Stimulated activated CD4-positive, alpha-beta T cell treated with anti-CD3 and anti-CD28 coated beads, Interleukin-1b, Interleukin-23, amount 100 ng/mL, for 1 hour (primary cell): ENCODE measurements around the gene DNAH14.
"Not testable (repeated sequence)": the region's sequence is repeated elsewhere in the genome, so short reads cannot be mapped to it uniquely, and the experiment has no call there.

ENCODE experiments used
- DNase-seq, 2 donors: peaks; one replicate each; pipeline ENCODE4 v3.0.0-alpha.2; 2020; ENCODE audit warnings: low read depth in 2 of 2

The DNAH14 gene

DNA sequence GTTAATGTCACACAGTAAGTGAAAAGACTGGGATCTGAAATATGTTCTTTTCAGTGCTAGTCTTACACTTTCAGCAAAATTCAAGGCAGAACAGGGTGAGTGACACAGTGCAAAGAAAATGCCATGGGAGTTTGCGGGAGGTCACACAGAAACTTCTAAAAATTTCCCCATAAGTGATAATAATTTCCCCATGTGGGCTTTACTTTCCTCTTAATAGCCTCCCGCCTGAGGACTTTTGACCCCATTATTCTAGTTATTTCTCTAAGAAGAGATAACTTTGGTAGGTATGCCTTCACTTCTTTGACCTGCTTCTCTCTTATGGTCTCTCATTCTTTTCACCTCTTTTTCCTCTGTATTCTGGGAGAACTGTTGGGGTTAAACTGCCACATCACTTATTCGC is 8.1 kb upstream of the DNAH14 start:
- DNase-seq: no peak

DNA sequence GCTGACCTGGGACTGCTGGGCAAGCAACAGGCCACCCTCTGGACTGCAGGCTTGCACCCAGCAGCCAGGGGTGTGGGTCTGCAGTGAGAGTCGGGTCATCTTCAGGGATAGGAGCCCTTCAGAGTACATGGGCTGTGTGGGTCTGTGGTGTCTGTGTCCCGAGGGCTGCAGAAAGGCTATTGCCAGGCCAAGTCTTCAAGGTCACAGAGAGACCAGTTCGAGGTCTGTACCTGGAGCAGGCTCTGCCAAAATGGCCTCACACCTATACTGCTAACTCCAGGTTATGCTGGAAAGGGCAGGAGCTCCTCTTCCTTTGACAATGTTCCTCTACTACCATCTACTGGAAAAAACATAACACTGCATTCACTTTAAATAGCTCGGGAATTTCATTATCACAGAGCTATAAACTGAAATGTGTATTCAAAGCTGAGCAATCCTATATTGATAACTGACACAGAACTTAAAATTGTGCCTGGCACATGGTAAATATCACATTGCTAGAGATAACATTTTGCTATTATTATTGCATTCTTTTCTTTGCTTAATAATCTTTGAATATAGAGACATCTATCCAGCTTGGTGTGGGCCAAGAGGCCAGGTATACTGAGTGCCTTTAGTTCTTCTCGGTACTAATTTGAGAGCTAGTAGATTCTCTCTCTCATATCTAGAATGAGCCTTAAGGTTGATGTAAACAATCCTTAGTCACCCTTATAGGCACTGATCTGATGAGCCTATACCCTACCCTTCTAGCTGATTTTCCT is 6.9 kb upstream of the DNAH14 start:
- DNase-seq: no peak

DNA sequence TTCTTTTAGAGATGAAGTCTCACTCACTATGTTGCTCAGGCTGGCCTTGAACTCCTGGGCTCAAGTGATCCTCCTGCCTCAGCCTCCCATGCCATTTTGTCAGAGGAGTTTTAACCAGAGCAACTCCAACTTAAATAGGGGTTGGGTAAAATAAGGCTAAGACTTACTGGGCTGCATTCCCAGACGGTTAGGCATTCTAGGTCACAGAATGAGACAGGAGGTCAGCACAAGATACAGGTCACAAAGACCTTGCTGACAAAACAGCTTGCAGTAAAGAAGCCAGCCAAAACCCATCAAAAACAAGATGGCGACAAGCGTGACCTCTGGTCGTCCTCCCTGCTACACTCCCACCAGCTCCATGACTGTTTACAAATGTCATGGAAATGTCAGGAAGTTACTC is 5.7 kb upstream of the DNAH14 start:
- no peak for DNase-seq

DNA sequence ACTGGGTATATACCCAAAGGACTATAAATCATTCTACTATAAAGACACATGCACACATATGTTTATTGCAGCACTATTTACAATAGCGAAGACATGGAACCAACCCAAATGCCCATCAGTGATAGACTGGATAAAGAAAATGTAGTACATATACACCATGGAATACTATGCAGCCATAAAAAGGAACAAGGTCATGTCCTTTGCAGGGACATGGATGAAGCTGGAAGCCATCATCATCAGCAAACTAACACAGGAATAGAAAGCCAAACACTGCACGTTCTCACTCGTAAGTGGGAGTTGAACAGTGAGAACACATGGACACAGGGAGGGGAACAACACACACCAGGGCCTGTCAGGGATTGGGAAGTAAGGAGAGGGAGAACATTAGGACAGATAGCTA is 1.8 kb upstream of the DNAH14 start:
- DNase-seq: not testable (repeated sequence)

DNA sequence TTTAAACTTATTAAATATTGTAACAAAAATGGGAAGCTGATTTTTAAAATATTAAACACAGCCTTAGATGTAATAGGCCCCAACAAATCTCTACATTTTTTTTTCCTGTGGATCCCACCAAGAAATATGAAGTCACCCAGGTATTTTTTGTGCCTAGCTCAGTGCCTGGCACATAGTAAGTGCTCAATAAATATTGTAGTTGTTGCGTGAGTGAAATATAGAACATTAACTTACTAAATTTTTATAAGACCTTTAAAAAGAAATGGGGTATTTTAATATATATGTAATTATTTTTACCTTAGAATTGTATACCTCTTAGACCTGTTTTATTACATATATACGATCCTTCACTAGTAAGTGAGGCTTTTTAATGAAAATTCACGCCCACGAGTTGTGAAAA is 569 bp upstream of the DNAH14 start:
- DNase-seq: no peak

DNA sequence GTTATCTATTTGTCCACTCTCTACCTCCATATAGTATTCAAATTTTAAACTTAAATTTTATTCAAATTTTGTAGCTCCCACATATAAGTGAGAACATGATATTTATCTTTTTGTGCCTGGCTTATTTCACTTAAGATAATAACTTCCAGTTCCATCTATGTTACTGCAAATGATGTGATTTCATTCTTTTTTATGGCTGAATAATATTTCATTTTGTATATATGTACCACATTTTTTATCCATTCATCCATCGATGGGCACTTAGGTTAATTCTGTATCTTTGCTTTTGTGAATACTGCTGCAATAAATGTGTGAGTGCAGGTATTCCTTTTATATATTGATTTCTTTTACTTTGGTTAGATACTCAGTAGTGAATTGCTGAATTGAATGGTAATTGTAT is 2.1 kb downstream of the DNAH14 start:
- no peak for DNase-seq

DNA sequence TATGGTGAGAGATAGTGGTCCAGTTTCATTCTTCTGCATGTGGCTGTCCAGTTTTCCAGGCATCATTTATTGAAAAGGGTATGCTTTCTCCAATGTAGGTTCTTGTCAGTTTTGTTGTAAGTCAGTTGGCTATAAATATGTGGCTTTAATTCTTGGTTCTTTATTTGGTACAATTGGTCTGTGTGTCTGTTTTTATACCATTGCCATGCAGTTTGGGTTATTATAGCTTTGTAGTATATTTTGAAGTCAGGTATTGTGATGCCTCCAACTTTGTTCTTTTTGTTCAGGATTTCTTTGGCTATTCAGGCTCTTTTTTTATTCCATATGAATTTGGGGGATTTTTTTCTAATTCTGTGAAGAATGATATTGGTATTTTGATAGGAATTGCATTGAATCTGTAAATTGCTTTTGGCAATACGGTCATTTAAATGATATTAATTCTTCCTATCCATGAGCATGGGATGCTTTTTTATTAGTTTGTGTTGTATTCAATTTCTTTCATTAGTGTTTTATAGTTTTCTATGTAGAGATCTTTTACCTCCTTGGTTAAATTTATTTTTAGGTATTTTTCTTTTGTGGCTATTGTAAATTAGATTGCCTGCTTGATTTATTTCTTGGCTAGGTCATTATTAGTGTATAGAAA is 3.3 kb downstream of the DNAH14 start:
- DNase-seq: no peak

DNA sequence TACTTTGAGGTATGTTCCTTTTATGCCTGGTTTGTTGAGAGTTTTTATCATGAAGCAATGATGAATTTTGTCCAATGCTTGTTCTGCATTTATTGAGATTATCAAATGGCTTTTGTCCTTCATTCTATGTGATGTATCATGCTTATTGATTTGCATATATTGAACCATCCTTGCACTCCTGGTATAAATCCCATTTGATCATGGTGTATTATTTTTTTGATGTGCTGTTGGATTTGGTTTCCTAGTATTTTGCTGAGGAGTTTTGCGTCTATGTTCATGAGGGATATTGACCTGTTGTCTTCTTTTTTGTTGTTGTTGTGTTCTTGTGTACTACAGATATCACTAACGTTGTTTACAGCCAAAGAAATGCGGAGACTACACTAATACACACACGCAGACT is 4.1 kb downstream of the DNAH14 start:
- no peak for DNase-seq

DNA sequence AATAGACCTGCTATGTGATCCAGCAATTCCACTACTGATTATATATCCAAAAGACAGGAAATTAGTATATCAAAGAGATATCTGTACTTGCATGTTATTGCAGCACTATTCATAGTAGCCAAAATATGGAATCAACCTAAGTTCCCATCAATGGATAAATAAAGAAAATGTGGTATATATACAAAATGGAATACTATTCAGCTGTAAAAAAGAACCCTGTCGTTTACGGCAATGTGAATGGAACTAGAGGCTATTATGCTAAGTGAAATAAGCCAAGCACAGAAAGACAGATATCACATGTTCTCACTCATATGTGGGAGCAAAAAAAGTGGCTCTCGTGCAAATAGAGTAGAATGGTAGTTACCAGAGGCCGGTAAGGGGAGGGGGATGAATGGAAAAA is 9.2 kb downstream of the DNAH14 start:
- DNase-seq: no peak

DNA sequence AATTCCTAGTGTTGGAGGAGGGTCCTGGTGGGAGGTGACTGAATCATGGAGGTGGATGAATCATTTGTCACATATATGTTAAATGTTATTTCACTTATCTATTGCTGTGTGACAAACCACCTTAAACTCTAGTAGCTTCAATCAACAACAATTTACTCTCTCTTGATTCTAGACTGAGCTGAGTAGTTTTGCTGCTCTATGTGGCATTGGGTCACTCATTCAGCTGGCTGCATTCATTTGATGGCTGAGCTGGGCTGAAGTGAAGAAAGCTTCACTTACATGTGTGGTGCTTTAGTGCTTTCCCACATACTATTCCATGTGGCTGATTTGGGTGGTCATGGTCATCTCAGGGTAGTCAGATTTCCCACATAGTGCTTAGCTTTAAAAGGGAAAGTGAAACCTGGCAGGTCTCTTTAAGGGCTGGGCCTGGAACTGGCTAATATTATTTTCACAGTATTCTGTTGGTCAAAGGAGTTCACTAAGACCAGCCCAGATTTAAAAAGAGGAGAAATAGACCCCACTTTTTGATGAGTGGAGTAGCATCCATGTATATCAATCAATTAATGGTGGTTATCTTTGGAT is 10.5 kb downstream of the DNAH14 start:
- no peak for DNase-seq

DNA sequence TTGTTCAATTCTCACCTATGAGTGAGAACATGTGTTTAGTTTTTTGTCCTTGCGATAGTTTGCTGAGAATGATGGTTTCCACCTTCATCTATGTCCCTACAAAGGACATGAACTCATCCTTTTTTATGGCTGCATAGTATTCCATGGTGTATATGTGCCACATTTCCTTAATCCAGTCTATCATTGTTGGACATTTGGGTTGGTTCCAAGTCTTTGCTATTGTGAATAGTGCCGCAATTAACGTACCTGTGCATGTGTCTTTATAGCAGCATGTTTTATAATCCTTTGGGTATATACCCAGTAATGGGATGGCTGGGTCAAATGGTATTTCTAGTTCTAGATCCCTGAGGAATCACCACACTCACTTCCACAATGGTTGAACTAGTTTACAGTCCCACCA is 11.3 kb downstream of the DNAH14 start:
- DNase-seq: not testable (repeated sequence)

DNA sequence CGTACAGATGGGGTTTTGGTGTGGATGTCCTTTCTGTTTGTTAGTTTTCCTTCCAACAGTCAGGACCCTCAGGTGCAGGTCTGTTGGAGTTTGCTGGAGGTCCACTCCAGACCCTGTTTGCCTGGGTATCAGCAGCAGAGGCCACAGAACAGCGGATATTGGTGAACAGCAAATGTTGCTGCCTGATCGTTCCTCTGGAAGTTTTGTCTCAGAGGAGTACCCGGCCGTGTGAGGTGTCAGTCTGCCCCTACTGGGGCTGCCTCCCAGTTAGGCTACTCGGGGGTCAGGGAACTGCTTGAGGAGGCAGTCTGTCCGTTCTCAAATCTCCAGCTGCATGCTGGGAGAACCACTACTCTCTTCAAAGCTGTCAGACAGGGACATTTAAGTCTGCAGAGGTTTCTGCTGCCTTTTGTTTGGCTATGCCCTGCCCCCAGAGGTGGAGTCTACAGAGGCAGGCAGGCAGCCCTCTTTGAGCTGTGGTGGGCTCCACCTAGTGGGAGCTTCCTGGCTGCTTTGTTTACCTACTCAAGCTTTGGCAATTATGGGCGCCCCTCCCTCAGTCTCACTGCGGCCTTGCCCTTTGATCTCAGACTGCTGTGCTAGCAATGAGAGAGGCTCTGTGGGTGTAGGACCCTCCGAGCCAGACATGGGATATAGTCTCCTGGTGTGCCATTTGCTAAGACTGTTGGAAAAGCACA is 16.3 kb downstream of the DNAH14 start:
- DNase-seq: not testable (repeated sequence)

DNA sequence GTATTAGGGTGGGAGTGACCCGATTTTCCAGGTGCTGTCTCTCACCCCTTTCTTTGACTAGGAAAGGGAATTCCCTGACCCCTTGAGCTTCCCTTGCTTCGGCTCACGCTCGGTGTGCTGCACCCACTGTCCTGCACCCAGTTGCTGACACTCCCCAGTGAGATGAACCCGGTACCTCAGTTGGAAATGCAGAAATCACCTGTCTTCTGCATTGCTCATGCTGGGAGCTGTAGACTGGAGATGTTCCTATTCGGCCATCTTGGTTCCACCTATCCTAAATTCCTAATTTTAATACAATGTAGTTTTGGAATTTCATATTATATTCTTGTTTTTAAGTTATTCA is 16.8 kb downstream of the DNAH14 start:
- DNase-seq: not testable (repeated sequence)

DNA sequence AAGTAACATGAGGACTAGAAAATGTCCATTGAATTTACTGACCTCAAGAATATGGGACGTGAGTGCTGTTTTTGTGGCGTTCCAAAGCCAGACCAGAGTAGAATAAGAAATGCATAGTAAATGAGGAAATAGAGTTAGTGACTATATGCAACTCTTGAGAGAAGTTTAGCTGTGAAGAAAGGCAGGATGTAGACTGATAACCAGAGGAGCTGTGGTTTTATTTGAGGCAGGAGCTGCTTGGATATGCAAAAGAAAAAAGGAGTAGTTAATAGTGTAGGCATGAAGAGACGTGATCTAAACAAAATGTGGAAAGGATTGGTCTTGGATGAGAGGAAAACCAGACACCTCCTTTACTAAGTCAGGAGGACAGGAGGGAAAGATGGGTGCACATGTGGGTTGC is 28.2 kb downstream of the DNAH14 start:
- no peak for DNase-seq

DNA sequence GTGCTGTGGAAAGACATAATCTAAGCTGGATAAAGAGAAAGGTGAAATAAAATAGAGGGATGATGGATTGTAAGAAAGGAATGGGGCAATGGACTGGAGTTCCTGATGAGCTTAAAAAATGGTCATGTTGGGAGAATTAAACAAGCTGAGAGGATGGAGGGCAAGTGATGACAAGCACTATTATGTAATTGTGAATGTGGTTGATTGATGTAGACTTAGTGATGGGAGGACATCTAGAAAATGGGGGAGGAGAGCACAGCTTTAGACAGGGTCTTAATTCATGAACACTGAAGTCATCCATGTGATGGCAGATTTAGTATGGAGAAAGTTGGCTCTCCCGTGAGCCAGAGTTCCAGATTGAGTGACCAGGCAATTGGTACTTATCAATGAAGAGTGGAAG is 29.0 kb downstream of the DNAH14 start:
- DNase-seq: no peak

DNA sequence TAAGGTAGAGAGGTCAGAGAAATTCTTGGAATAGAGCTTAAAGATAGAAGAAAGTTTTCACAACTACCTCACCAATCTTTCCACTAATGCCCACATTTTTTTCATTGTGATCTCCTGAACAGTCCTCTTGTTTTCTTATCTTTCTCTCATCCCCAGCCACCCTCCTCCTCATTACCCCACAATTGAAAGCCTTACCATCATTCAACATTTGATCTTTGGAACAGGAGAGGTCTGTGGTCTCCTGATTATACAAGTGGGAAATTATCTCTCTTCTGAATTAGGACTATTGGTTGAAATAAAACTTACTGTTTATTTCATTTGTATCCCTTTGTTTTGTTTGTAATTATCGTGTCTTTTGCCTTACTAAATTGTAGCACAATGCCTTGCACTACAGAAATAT is 29.6 kb downstream of the DNAH14 start:
- no peak for DNase-seq

DNA sequence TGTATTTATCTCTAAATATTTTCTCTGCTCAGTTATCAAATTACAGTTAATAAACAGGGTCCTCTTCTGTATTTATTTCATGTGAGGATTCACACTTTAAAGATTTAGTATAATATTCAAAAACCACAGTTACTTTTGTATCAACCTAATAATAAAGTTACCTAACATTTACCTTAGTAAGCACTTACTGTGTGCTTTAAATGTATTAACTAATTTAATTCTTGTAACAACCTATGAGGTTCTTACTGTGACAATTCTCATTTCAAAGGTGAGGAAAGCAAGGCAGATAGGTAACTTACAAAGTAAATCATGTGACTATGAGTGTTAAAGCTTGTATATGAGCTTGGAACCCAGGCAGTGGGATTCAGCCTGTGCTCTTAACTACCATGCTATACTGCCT is 30.2 kb downstream of the DNAH14 start:
- DNase-seq: no peak

DNA sequence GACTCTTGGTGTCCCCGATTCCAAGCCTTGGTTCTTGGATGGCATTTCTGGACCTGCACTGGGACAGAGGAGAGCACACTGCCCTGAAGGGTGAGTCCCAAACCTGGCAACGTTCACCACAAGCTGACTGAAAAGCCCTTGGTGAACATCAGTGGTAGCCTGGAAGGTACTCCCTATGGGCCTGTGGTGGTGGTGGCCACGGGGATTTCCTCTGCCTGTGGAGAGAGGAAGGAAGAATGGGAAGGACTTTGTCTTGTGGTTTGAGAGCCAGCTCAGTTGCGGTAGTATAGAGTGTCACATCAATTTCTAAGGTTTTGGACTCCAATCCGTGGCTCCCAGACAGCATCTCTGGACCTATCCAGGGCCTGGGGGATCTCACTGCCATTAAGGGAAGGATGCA is 50.7 kb downstream of the DNAH14 start:
- DNase-seq: no peak

DNA sequence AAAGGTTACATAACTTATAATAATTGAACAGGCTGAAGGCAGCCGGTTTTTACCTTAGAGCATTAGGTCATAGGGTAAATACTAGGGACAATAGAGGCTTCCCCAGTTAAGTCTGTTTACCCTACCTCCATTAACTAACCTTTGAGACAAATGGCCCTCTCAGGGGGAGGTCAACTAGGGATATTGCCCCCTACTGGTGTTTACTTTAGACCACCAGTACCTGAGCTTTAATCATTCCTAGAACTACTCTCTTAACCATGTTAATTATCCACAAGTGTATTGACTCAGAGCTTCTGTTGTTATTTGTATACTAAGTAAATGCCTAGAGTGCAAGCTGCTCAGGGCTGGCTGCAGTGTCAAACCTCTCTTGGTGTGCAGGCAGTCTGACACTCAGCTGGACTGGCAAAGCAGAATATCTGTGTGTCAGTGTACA is 52.5 kb downstream of the DNAH14 start:
- DNase-seq: not testable (repeated sequence)

DNA sequence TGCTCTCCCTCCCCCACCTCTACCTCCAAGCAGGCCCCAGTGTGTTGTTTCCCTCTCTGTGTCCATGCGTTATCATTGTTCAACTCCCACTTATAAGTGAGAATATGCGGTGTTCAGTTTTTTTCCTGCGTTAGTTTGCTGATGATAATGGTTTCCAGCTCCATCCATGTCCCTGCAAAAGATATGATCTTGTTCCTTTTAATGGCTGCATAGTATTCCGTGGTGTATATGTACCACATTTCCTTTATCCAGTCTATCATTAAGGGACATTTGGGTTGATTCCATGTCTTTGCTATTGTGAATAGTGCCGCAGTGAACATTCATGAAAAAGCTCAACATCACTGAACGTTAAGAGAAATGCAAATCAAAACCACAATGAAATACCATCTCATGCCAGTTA is 58.6 kb downstream of the DNAH14 start:
- no peak for DNase-seq

DNA sequence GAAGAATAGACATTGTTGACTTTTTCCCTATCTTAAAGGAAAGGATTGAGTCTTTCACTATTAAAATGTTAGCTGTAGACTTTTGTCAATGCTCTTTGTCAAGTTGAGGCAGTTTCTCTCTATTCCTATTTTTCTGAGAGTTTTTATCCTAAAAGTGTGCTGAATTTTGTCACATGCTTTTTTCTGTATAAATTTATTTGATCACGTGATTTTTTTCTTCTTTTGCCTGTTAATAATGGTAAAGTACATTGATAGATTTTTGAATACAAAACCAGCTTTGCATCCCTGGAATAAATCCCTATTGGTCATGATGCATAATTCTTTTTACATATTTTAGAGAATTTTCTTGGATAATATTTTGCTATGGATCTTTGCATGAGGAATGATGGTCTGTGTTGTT is 60.1 kb downstream of the DNAH14 start:
- DNase-seq: no peak

DNA sequence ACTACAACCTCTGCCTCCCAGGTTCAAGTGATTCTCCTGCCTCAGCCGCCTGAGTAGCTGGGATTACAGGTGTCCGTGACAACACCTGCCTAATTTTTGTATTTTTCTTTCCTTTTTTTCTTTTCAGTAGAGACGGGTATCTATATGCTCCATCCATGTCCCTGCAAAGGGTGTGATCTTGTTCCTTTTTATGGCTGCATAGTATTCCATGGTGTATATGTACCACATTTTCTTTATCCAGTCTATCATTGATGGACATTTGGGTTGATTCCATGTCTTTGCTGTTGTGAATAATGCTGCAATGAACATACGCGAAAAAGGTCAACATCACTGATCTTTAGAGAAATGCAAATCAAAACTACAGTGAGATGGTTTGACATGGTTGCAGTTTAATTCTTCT is 62.1 kb downstream of the DNAH14 start:
- DNase-seq: not testable (repeated sequence)

DNA sequence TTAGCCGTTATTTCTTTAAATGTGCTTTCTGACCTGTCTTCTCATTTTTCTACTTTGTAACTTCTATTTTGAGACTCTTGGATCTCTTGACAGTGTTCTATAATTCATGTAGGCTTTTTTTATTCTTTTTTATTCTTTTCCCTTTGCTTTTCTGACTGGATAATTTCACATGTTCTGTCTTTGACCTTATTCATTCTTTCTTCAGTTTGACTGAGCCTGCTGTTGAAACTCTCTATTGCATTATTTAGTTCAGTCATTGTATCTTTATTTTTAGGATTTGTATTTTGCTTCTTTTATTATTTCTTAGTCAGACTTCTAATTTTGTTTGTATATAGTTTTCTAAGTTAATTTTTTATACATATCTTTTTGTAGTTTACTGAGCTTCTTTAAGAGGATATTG is 66.1 kb downstream of the DNAH14 start:
- DNase-seq: no peak
